Breast epithelium (tissue), 3 donors: ENCODE measurements around the gene RMND5A.

Source experiments
- POLR2A ChIP-seq: fragments of 450-650 bp; IDR thresholded peaks from one replicate; pipeline ENCODE4 v1.6.1; 2016; ENCODE audit warnings: antibody characterized with exemption, mild to moderate bottlenecking, moderate library complexity
- POLR2AphosphoS5 ChIP-seq, 3 donors: sonication (generic); formaldehyde crosslinking; IDR thresholded peaks; one replicate each; pipeline ENCODE4 v1.6.1; 2017; ENCODE audit warnings: antibody characterized with exemption in 3 of 3
- TF ChIP-seq, protein P1 (sequence below), 3 donors: fragments of 450-650 bp; IDR thresholded peaks; one replicate each; pipeline ENCODE4 v1.5.1; 2016 to 2017; ENCODE audit warnings: antibody characterized with exemption in 3 of 3, mild to moderate bottlenecking in 3 of 3, moderate library complexity in 3 of 3

- TF ChIP-seq, protein P1, sequence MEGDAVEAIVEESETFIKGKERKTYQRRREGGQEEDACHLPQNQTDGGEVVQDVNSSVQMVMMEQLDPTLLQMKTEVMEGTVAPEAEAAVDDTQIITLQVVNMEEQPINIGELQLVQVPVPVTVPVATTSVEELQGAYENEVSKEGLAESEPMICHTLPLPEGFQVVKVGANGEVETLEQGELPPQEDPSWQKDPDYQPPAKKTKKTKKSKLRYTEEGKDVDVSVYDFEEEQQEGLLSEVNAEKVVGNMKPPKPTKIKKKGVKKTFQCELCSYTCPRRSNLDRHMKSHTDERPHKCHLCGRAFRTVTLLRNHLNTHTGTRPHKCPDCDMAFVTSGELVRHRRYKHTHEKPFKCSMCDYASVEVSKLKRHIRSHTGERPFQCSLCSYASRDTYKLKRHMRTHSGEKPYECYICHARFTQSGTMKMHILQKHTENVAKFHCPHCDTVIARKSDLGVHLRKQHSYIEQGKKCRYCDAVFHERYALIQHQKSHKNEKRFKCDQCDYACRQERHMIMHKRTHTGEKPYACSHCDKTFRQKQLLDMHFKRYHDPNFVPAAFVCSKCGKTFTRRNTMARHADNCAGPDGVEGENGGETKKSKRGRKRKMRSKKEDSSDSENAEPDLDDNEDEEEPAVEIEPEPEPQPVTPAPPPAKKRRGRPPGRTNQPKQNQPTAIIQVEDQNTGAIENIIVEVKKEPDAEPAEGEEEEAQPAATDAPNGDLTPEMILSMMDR (IDR thresholded peaks at IDR 0.05) = no peak
- TF ChIP-seq POLR2A (no peak), POLR2AphosphoS5 (IDR thresholded peaks at IDR 0.05) (no peak)
Observed at GRCh38 chr2:86788165-86788564, 68.1 kb downstream of the RMND5A start.
